Stimulated activated CD8-positive, alpha-beta memory T cell treated with anti-CD3 and anti-CD28 coated beads, Interleukin-7, amount 100 ng/mL, for 1 hour (primary cell): ENCODE data around the gene PTX4.

Source experiments
- DNase-seq, 2 donors: peaks; one replicate each; pipeline ENCODE4 v3.0.0-alpha.2; 2020; ENCODE audit warnings: low read depth in 2 of 2

Gene PTX4

DNA sequence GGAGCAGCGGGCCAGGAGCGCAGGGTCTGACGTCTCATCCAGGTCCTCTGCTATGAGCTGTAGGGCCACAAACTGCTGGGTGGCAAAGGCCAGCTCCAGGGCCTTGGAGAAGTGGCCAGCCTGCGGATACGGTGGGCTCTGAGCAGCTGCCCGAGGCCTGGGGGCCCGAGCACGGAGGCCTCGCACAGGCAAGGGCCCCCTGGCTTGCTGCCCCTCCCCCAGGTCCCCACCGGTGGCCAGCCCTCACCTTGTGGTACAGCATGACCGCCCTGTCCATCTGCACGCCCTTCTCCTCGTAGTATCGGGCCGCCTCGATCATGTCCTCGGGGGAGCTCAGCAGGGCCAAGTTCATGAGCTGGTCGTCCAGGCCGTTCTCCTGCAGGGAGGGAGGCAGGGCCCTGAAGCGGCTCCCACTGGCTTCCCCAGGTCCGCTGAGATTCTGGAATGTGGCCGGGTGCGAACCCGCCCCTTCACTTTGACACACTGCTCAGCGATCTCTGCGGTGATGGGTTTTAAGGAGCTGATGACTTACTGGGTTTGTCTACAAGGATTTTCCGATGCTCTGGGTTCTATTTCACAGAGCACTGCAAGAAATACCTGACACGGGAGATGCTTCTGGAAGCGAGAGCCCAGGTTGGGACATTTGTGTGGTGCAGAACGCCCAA lies 35.0 kb upstream of the PTX4 start:
- no peak for DNase-seq

DNA sequence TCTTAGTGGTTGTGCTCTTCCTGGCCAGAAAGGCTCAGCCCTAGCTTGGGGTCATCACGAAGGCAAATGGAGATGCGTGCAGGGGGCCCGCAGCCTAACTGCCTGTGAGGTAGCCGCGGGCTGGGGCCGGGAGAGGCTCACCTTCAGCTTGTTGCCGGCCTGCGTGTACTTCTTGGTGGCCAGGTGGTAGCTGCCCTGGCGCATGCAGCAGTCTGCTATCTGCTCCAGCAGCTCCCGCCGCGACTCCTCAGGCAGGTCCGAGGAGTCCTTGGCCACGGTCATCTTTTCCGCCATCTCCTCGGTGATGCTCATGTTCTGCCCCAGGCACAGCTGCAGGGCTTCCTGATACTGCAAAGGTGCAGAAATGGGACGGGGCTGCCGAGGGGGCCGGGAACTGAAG lies 31.7 kb upstream of the PTX4 start:
- DNase-seq, result no peak

DNA sequence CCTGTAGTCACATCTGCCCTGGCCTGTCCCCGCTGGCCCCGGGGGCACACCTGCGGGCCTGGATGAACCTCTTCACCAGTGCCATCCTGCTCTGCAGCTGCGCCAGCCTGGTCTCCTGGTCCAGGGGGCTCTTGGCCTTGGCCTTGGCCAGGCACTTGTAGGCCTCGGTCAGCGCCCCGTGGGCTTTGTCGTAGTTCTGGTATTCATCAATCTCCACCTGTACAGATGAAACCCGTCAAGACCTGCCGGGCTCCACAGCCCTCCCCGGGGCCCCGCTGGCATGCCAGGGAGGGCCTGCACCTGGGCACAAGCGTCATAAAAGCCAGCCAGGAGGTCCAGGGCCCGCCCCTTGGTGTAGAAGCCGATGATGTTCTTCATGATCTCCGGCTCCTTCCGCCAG lies 31.1 kb upstream of the PTX4 start:
- no peak for DNase-seq

DNA sequence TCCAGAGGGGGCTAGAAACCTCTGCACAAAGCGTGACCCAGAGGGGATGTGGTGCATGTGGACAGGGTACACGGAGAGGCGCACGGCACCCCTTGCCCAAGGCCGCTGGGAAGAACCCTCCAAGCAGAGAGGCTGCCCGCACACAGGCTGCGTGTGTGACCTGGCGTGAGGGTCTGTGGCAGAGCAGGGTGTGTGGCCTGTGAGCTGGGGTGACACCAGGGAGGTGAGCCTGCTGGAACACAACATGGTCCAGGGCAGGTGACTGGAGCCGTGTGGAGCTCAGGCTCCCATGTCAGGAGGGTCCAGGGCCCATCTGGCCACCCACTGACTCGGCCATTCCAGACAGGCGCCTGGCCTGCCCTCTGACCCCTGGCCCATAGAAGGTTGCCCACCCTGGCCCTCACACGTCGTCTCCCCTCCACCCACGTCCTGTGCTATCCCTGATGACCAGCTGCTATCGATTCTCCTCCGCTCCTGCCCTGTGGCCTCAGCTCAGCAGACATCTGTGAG lies 29.9 kb upstream of the PTX4 start:
- DNase-seq, result no peak

DNA sequence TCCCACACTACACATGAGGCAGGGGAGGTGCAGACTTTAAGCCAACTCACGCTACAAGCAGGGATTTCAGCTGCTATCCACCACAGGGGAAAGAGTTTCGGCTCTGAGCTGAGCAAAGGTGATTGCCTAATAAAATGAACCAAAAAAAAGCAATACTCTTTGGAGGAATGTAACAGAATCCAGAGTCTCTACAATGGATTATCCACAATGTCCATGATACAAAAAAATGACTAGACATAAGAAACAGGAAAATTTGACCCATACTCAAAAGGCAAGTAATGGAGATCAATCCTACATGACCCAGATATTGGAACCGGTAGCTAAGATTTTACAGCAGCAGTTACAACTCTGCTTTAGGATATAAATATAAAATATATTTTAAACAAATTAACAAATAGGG lies 25.8 kb upstream of the PTX4 start:
- DNase-seq, result no peak

DNA sequence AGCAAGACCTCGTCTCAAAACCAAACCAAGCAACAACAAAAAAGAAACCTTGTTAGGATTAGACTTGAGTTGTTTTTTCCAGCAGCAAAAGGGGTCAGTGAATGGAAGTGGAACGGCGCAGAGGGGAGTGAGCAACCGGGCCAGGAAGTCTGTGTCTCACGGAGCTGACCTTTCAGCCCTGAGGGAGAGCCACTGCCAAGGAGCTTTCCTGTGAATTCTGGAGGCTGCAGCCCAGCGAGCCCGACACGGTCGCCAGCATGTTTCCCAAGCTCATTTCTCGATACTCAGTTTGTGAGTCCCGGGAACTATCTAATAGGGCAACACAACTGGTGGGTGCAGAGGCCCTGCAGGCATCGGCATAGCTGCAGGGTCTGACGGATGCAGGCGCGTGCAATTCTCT lies 24.0 kb upstream of the PTX4 start:
- DNase-seq, result no peak

DNA sequence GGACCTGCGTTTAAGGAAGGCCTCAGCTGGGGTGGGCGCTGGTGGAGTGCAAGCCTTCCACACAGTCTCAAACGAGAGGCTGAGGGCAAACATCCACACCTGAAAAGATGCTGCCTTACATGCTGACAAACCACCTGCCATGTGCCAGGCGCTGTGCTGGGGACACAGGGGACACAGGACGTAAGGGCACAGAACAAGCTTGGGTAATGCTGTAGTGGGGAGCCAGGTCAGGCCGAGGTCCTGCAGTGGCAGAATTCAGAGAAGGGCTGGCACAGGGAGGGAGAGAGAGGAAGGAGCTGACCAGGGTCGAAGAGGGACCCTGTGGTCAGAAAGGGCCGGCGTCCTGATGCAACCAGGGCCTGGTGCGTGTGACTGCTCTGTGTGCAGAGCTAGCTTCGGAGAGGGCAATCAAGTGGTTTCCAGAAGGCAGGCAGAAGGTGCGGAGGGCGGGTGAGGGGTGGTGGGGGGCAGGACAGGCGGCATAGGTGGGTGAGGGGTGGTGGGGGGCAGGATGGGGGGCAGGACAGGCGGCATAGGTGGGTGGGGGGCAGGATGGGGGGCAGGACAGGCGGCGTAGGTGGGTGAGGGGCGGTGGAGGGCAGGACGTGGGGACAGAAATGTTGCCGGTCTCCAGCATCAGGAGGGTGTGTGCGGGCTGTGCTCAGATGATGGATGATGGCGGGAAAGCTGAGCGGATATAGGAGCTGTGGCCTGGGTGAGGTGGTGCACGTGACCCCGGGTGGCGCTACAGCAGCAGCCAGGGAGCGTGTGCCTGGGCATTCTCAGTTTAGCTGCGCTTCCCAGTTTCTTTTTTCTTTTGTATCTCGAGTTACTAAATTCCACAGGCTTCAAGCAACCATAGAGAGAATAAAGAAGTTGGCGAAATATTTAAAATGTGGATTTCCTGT lies 23.2 kb upstream of the PTX4 start:
- no peak for DNase-seq

DNA sequence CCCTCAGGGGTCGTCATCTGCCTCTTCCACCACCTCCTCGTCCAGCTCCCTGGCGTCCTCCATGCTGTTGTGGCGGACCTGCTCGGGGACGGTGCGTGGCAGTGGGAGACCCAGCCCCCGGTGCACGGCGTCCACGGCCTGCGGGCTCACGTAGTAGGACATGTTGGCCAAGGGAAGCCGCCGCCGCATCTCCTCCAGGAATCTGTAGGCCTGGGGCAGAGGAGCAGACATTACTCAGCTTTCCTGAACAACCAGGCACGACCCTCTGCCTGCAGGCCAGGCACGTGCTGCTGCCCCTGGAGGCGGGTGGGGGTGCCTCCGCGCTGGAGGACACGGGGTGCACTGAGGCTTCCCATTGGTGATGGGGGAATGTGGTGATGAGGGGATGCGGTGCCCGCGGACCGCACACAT lies 22.2 kb upstream of the PTX4 start:
- no peak for DNase-seq

DNA sequence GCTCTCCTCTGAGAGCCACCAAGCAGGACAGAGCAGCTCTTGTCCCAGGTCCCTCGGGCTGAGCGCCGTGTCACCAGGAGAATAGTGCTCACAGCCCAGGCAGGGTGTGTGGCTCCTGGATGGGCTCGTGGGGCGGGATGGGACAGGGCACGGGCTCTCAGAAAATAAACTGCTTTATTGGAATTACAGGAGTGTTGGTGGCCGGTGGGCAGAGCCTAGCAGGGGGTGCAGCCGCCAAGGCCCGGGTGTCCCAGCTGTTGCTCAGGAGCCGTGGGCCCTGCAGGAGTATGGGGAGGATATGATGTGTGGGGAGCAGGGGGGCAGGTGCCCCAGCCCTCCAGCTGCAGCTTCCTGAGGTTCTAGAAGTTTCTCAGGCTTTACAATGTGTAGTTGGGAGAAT lies 21.5 kb upstream of the PTX4 start:
- DNase-seq, result no peak

DNA sequence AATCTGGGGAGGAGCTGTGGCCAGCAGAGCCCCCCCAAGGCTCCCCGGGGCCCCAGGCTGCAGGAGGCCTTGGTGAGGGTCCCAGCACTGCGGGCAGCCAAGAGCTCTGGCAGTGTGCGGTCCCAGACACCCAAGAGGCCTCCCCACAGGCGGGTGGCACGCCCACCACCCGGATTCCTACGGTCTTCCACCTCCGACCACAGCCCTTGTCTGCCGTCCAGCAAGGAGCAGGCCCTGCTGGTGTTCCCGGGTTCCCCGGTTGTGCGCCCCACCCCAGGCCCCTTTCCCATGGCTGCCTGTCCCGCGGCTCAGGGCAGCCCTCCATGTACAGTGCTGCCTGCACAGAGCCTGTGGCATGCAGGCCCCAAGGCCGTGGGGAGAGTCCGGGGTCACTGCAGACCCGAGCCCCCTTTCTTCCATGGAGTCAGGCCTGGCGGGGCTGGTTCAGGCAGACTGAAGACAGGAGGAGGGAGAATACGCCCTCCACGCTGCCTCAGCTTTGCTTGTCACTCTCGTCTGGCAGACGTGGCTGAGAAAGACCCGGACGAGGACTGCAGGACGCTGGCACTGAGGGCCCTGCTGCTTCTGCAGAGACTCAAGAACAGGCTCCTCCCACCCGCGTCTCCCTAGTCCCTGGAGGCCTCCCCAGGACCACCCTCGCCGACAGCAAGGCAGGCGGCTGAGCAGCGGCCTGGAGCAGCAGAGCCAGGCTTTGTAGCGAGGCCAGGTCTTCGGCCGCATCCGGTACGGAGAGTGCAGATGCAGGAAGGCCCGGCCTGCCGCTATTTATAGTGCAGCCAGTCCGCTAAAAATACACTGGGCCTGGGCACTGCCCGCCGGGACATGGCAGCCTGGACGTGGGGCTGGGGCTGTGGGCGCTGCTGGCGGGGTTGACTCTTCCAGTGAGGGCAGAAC lies 20.8 kb upstream of the PTX4 start:
- DNase-seq, result no peak

DNA sequence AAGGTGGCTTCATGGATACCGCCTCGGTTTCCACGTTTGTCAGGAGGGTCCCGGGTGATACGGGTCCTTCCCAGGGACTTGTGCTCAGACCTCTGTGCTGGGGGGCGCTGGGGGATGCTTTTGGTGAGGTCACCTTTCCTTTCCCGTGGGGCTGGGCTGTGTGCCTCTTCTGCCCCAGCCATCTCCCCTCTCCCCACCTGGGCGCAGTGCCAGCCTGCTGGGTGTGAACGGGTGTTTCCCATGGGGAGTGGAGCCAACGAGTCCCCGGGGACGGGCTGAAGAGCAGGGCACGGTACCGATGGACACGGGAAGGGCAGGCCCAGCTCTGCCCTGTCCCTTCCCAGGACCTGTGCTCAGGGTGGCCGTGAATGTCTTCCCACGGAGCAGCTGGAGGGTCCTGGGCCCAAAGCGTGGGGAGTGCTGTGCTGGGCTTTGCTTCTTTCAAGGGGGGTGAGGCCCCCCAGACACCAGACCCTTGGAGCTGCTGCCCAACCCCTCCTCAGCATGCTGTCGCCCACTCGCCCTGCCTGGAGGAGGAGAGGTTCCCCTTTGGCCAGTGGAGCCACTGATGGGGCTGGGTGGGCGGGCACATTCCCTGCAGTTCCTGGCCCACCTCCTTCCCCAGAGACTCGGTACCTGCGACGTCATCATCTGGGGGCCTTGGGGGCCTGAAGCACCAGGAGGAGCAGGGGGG lies 19.9 kb upstream of the PTX4 start:
- no peak for DNase-seq

DNA sequence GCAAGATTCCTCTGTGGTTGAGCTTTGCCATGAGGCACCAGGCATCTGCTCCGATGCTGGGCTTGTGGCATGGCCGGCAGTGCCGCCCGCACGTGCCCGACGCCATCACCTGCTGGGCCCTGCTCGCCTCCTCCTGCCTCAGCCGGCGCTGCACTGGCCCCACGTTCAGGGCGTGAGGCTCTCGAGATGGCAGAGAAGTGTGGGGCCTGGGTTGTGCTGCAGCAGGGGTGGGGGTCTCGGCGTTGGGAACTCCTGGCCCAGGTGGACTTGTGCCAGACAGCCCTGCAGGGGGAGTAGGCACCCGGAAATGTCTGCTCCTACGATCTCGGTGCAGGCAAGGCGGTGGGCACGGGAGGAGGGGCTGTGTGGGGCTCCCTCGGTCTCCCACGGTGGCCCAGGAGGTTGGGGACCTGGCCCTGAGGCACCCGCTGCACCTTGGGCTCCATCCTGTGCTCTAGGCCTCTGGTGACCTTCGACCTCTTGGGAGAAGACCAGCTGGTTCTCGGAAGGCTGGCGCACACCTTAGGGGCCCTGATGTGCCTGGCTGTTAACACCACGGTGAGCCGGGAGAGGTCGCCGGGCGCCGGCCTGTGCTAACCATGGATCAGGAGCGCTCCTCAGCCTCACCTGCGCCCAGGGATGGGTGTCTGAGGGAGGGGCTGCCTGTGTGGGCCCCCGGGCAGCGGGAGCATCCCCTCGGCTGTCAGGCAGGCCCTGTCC lies 17.9 kb upstream of the PTX4 start:
- DNase-seq, result no peak

DNA sequence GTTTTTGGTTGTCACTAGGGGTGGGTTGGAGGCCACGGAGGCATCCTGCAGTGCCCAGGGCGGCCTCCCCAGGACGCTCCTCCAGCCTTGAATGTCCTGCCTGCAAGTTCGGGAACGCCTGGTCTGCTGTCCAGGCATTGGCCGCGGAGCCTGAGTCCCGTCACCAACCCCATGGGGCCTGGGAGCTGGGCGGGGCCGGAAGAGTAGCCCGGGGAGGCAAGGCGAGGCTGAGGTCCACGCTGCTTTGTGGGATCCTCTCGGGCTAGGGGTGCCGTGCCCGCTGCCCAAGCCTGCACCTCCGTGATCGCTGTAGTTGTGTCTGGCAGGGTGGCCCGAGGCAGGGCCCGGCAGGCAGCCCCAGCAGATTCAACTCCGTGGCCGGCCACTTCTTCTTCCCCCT lies 17.2 kb upstream of the PTX4 start:
- no peak for DNase-seq

DNA sequence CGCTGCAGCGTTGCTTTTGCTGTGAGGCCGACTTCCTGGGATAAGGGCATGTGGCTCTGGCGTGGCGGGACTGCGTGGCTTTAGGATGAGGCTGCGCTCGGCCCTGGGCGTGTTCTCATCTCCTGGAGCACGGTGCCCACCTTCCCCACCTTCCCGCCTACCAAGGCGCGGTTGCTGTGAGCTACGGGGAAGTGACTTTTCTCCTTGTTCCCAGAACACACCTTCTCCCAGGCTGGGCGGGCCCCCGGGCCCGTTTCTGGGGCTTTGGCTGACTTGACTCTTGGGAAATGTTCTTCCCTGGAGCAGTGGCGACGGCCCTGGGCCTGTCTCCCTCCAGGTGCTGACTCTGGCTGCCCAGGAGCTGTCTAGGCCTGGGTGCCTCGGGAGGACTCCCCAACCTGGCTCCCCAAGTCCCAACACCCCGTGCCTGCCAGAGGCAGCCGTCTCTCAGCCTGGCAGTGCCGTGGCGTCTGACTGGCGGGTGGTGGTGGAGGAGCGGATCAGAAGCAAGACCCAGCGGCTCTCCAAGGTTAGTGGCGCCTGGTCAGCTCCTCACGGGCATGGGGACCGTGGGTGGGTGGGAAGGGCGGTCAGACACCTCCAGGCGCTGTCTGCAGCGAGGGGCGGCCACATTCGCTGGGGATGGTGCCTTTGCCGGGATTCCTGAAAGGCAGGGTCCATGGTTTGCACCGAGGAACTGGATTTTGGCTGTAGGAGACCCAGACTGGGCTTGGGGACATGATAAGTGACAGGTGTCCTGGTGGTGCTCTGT lies 16.5 kb upstream of the PTX4 start:
- no peak for DNase-seq

DNA sequence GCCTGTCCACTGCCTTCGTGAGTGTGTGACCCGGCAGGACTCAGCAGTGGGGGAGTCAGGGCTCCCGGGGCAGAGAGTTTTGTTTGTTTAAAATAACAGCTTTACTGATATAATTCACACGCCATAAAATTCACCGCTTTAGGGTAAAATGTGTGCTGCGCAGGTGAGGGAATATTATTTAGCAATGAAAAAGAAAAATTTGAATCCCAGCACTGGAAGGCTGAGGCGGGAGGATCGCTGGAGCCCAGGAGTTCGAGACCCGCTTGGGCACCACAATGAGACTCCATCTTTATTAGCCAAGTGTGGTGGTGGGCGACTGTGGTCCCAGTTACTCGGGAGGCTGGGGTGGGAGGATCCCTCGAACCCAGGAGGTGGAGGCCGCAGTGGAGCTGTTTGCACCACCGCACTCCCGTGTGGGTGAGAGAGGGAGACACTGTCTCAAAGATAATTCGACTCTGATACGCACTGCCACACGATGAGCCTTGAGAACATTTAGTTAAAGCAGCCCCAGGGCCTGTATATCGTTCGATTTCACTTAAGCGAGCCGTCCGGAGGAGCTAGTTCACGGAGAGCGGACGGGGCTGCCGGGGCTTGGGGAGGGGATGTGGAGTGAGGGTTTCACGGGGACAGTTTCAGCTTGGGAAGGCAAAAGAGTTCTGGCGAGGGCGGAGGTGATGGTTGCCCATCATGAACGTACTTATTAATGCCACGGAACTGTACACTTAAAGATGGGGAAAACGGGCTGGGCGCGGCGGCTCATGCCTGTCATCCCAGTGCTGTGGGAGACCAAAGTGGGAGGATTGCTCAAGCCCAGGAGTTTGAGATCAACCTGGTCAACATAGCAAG lies 14.6 kb upstream of the PTX4 start:
- no peak for DNase-seq

DNA sequence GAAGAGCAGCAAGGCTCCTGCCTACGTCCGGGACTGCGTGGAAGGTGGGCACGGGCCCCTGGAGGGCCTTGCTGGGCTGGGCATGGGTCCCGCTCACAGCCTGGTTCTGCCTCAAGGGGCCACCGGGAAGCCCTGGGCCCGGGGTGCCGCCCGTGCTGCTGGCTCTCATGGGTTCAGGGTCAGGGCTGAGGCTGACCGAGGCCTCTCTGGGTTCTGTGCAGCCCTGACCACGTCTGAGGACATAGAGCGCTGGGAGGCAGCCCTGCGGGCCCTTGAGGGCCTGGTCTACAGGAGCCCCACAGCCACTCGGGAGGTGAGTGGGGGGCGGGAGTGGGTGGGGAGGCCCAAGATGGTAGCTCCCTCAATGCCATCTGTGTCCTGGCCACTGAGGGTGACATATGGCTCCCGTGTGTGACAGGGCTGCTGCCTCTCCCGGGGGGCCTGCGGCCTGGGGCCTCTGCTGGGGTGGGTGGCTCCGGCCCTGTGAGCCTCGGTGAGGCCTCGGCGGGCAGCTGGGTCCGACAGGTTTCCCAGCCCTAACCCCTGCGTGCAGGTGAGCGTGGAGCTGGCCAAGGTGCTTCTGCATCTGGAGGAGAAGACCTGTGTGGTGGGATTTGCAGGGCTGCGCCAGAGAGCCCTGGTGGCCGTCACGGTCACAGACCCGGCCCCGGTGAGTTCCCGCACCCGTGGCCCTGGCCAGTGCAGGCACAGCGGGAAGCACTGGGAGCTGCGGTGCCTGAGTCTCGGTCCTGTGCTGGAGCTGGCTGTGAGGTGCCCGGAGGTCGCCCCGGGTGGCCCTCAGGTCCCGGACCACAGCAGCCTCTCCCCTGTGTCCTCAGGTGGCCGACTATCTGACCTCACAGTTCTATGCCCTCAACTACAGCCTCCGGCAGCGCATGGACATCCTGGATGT lies 13.6 kb upstream of the PTX4 start:
- DNase-seq, result no peak

DNA sequence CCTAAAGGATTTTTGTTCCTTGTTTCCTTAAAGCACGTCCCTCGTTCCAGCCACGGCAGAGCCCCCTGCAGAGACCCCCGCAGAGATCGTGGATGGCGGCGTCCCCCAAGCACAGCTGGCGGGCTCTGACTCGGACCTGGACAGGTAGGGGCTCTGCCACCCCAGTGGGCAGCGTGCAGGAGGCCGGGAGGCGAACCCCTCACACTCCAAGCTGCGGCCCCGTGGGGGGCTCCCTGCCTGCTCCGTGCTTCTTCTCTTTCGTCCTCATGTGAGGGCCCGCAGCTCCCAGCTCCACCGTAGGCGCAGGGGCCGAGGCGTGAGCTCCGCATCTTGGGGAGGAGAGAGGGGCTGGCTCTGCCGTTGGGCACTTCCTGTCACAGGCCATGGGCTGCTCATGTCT lies 12.9 kb upstream of the PTX4 start:
- no peak for DNase-seq
